Epithelial cell of esophagus (primary cell): ENCODE measurements around the gene GRM7.

Experiments
- DNase-seq: peaks from one replicate; pipeline ENCODE4 v3.0.0; 2010; ENCODE audit warnings: low read depth
- H3K4me3 ChIP-seq: 2 replicates; pipeline ENCODE4 v1.5.1; 2011; ENCODE audit warnings: mild to moderate bottlenecking, low read length, control low read depth
- CTCF ChIP-seq: IDR thresholded peaks from 2 replicates; pipeline ENCODE4 v1.5.1; 2011; ENCODE audit warnings: low read depth, mild to moderate bottlenecking, low read length, control low read depth, inconsistent platforms; ENCODE audit not compliant: insufficient read depth; ENCODE audit errors: missing control alignments

The GRM7 gene

GRCh38 chr3:7203969-7204847, 343.3 kb downstream of the GRM7 start:
- no peak for DNase-seq
- H3K4me3 ChIP-seq: no peak overlapping the region
- TF ChIP-seq CTCF: no peak

- no peak overlapping the region for H3K4me3 ChIP-seq
- DNase-seq: no peak
- no peak for TF ChIP-seq CTCF
These were observed 343.9 kb downstream of the GRM7 start for GRCh38 chr3:7204848-7205156.

GRCh38 chr3:7205535-7205934, 344.6 kb downstream of the GRM7 start:
- no peak for DNase-seq
- H3K4me3 ChIP-seq: no peak overlapping the region
- TF ChIP-seq CTCF: no peak

- no peak overlapping the region for H3K4me3 ChIP-seq
- TF ChIP-seq CTCF: no peak
- no peak for DNase-seq
These were observed 345.0 kb downstream of the GRM7 start for GRCh38 chr3:7205962-7206361.

GRCh38 chr3:7207125-7207524, 346.2 kb downstream of the GRM7 start:
- DNase-seq: no peak
- no peak overlapping the region for H3K4me3 ChIP-seq
- no peak for TF ChIP-seq CTCF

GRCh38 chr3:7207928-7208327, 347.0 kb downstream of the GRM7 start:
- H3K4me3 ChIP-seq: no peak overlapping the region
- TF ChIP-seq CTCF: no peak
- DNase-seq: no peak

- no peak overlapping the region for H3K4me3 ChIP-seq
- DNase-seq: no peak
- no peak for TF ChIP-seq CTCF
These were observed 348.2 kb downstream of the GRM7 start for GRCh38 chr3:7209098-7209497.
